Prostate gland (tissue), 2 donors: Measurements from ENCODE around the gene MYO7B. TPM values are rescaled to one million over a fixed set of nuclear protein-coding genes. Genes with fewer than 3 reads are reported as not detected.

Experiments used
- DNase-seq: peaks from one replicate; pipeline ENCODE4 v3.0.0-alpha.2; 2019; ENCODE audit warnings: low spot score
- H3K27ac ChIP-seq, 2 donors: fragments of 200-600 bp; sonication (generic); 2 replicates each; pipeline ENCODE4 v1.5.1; 2017 to 2019
- H3K27me3 ChIP-seq: fragments of 200-600 bp; sonication (generic); replicated peaks from 2 replicates; pipeline ENCODE4 v1.5.1; 2019; ENCODE audit not compliant: insufficient read depth
- H3K36me3 ChIP-seq, 2 donors: fragments of 200-600 bp; sonication (generic); 1 replicate in 1 of 2; 2 replicates in 1 of 2; pipeline versions ENCODE4 v1.5.1 to v1.8.1; 2017 to 2019
- H3K4me1 ChIP-seq: fragments of 200-600 bp; sonication (generic); replicated peaks from 2 replicates; pipeline ENCODE4 v1.5.1; 2019
- H3K4me3 ChIP-seq, 2 donors: fragments of 200-600 bp; sonication (generic); 2 replicates each; pipeline ENCODE4 v1.5.1; 2017 to 2019
- H3K9me3 ChIP-seq: fragments of 200-600 bp; sonication (generic); 2 replicates; pipeline ENCODE4 v1.5.1; 2017
- POLR2A ChIP-seq: fragments of 450-650 bp; IDR thresholded peaks from one replicate; pipeline ENCODE4 v1.6.1; 2016; ENCODE audit warnings: antibody characterized with exemption, mild to moderate bottlenecking
- POLR2AphosphoS5 ChIP-seq: sonication (generic); formaldehyde crosslinking; IDR thresholded peaks from one replicate; pipeline ENCODE4 v1.6.1; 2017; ENCODE audit warnings: antibody characterized with exemption
- WGBS: methylation state at CpG from one replicate; pipeline ENCODE4 v1.1.5; 2018; 5-methylcytosine and 5-hydroxymethylcytosine counted together
- intact Hi-C: fragments of 100-400 bp; cut with DNase I; formaldehyde crosslinking; loops from one replicate; pipeline ENCODE4 v1.14.2; 2022
- total RNA-seq, 2 donors: library from RNA; depleted of rRNA; stranded (reverse); fragments of >200 nt; gene quantifications; one replicate each; pipeline ENCODE4 v1.1.0, GENCODE V29; 2016
- TF ChIP-seq, protein P1 (sequence below), 4 experiments: fragments of 200-600 bp in 2 of 4; fragments of 450-650 bp in 2 of 4; sonication (generic) in 2 of 4; IDR thresholded peaks; 1 replicate in 3 of 4; 2 replicates in 1 of 4; pipeline ENCODE4 v1.5.1; 2016 to 2019; ENCODE audit warnings: antibody characterized with exemption in 4 of 4, mild to moderate bottlenecking in 2 of 4, moderate library complexity in 2 of 4

Gene MYO7B
- total RNA-seq, 2 donors from 2014 or later = 1.4 TPM; not detected in 1

DNA sequence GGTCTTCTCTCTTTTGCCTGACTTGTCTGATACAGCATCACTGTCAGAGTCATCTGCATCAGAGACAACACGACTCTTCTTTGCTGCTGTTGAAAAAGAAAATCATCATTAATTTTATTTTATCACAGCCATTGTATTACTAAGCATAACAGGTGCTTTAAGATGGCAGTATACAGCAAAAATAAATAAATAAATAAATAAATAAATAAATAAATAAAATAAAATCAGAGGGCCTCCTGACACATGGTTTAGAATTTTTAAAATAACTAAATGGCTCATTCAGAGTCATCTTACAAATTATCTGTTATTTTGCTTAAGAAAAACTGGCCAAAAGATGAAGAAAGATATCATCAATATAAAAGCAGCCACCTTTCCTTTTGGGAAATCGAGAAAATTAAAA, 32.0 kb upstream of the MYO7B start:
- H3K4me1 ChIP-seq = no peaks in the 10 kb centered on the region
- intact Hi-C loops = no loop called here
- no peak overlapping the region for H3K4me3 ChIP-seq
- no peaks in the 10 kb centered on the region for H3K27me3 ChIP-seq
- DNase-seq = no peak
- peaks cover 3 to 8% of the 10 kb centered on the region in 2 donors for H3K36me3 ChIP-seq
- no peak overlapping the region for H3K27ac ChIP-seq
- TF ChIP-seq POLR2AphosphoS5 (no peak), POLR2A (no peak)
- TF ChIP-seq, protein P1, sequence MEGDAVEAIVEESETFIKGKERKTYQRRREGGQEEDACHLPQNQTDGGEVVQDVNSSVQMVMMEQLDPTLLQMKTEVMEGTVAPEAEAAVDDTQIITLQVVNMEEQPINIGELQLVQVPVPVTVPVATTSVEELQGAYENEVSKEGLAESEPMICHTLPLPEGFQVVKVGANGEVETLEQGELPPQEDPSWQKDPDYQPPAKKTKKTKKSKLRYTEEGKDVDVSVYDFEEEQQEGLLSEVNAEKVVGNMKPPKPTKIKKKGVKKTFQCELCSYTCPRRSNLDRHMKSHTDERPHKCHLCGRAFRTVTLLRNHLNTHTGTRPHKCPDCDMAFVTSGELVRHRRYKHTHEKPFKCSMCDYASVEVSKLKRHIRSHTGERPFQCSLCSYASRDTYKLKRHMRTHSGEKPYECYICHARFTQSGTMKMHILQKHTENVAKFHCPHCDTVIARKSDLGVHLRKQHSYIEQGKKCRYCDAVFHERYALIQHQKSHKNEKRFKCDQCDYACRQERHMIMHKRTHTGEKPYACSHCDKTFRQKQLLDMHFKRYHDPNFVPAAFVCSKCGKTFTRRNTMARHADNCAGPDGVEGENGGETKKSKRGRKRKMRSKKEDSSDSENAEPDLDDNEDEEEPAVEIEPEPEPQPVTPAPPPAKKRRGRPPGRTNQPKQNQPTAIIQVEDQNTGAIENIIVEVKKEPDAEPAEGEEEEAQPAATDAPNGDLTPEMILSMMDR (IDR thresholded peaks at IDR 0.05) = no peak
- H3K9me3 ChIP-seq = no peaks in the 10 kb centered on the region
- 94% methylated on average over 2 of the region's 2 CpGs for WGBS

GRCh38 chr2:127504552-127505430, 30.7 kb upstream of the MYO7B start:
- Histone ChIP-seq H3K4me1 (no peaks in the 10 kb centered on the region), H3K27me3 (no peaks in the 10 kb centered on the region), H3K9me3 (no peaks in the 10 kb centered on the region), H3K4me3 (no peak overlapping the region), H3K27ac (no peak overlapping the region), H3K36me3 (peaks cover 3 to 8% of the 10 kb centered on the region in 2 donors)
- 92% methylated on average over 11 of the region's 11 CpGs for WGBS
- intact Hi-C loops = loop anchor here (5.0 kb wide), 1 partner anchor 193 kb away; no protein-coding TSS in a partner anchor
- no peak for TF ChIP-seq POLR2A
- TF ChIP-seq POLR2AphosphoS5 = no peak
- TF ChIP-seq, protein P1 (IDR thresholded peaks at IDR 0.05) = no peak
- no peak for DNase-seq

DNA sequence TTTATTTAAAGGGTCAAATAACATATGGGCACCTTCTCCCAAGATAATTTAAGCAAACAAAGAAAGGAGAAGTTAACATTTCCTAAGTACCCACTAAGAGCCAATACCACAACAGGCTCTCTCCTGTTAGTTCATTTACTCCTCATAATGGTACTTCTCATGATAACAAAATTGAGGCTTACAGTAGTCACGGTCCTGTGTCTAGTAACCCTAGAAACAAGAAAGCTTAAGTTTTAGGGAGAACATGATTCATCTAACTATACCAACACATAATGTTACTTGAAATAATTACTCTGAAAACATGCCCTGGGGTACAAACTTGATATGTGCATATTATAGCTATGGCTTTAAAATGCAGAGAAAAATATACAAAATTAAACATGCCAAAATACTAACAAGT, 29.0 kb upstream of the MYO7B start:
- Histone ChIP-seq H3K36me3 (peaks cover under 1 to 8% of the 10 kb centered on the region in 2 donors), H3K4me3 (no peak overlapping the region), H3K9me3 (no peaks in the 10 kb centered on the region), H3K4me1 (no peaks in the 10 kb centered on the region), H3K27me3 (no peaks in the 10 kb centered on the region), H3K27ac (no peak overlapping the region)
- TF ChIP-seq POLR2A = no peak
- TF ChIP-seq POLR2AphosphoS5 = no peak
- TF ChIP-seq, protein P1 (IDR thresholded peaks at IDR 0.05) = no peak
- DNase-seq = no peak
- WGBS = 67% methylated on average over 1 of the region's 1 CpG
- intact Hi-C loops = loop anchor here (5.0 kb wide), 1 partner anchor 191 kb away; no protein-coding TSS in a partner anchor

DNA sequence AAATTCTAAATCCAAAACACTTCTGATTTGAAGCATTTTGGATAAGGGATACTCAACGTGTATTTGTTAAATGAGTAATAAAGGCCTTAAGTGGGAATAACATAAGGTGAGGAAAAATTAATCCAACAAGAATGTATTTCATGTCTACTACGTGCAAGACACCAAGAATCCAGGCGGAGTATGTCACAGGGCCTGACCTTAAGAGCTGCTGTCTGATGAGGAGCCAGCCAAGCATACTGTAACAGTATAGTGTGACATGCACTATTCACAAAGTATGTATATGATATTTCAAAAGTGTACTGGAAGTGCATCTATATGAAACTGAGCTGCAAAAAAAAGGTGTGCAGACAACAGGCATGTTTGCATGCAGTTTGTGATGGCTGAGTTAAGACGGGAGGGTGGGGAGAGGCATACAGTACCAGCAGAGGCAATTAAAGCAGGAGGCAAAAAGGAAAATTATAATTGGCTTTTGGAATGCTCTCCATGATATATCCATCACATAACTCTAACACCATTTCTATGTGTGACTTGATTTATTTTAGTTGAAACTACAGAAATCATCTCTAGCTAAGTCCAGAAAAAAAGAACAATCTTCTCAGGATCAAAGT, 27.4 kb upstream of the MYO7B start:
- Histone ChIP-seq H3K4me3 (no peak overlapping the region), H3K27ac (no peak overlapping the region), H3K9me3 (no peaks in the 10 kb centered on the region), H3K36me3 (peaks cover 0 to 8% of the 10 kb centered on the region in 2 donors), H3K4me1 (no peaks in the 10 kb centered on the region), H3K27me3 (no peaks in the 10 kb centered on the region)
- no peak for TF ChIP-seq POLR2A
- TF ChIP-seq, protein P1 (IDR thresholded peaks at IDR 0.05) = no peak
- intact Hi-C loops = loop anchor here (5.0 kb wide), 1 partner anchor 189 kb away; no protein-coding TSS in a partner anchor
- 76% methylated on average over 4 of the region's 4 CpGs for WGBS
- no peak for DNase-seq
